AG10803 (cell line): ENCODE results near the gene LPAR6.
"Not testable (repeated sequence)": the region's sequence is repeated elsewhere in the genome, so short reads cannot be mapped to it uniquely, and the experiment has no call there.

Experiments used
- DNase-seq: peaks from one replicate; pipeline ENCODE4 v3.0.0; 2010; ENCODE audit warnings: low read depth
- H3K4me3 ChIP-seq: 2 replicates; pipeline ENCODE4 v1.5.1; 2011; ENCODE audit warnings: mild to moderate bottlenecking, low read length, control low read depth
- TF ChIP-seq, protein P1 (sequence below): conservative IDR thresholded peaks from 2 replicates; pipeline ENCODE4 v1.5.1; 2011; ENCODE audit warnings: mild to moderate bottlenecking, low read length, control low read depth, inconsistent platforms

The LPAR6 gene

DNA sequence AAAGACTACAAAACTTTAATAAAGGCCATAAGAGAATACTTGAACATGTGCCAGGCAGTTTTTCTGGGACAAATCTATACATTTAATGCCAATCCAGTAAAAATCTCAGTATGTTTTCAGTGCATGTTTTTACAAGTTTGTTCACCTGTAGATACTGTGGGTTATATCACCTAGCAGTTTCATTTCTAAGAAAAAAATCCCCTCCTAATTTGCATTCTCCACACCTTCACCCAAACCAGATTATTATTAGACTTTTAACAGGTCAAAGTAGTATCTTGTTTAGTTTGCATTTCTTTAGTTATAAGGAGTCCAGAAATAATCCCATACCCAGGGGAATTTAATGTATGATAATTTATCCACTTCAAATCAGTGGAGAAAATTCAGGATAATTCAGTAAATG, 17.0 kb upstream of the LPAR6 start:
- H3K4me3 ChIP-seq = no peak overlapping the region
- TF ChIP-seq, protein P1, sequence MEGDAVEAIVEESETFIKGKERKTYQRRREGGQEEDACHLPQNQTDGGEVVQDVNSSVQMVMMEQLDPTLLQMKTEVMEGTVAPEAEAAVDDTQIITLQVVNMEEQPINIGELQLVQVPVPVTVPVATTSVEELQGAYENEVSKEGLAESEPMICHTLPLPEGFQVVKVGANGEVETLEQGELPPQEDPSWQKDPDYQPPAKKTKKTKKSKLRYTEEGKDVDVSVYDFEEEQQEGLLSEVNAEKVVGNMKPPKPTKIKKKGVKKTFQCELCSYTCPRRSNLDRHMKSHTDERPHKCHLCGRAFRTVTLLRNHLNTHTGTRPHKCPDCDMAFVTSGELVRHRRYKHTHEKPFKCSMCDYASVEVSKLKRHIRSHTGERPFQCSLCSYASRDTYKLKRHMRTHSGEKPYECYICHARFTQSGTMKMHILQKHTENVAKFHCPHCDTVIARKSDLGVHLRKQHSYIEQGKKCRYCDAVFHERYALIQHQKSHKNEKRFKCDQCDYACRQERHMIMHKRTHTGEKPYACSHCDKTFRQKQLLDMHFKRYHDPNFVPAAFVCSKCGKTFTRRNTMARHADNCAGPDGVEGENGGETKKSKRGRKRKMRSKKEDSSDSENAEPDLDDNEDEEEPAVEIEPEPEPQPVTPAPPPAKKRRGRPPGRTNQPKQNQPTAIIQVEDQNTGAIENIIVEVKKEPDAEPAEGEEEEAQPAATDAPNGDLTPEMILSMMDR = no peak
- no peak for DNase-seq

DNA sequence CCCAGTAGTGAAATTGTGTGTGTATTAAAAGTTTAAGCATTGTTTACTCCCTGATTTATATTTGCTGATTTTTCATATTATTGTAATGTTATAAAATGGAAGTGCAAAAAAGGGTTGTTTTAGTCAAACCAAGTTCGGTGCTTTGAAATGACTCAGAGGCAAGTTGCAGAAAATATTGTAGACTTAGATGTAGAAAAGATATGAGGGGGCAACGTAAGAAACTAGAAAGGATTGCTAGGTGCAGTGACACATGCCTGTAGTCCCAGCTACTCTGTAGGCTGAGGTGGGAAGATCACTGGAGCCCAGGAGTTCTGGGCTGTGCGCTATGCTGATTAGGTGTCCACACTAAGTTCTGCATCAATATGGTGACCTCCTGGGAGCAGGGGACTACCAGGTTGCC, 16.1 kb upstream of the LPAR6 start:
- TF ChIP-seq, protein P1 = no peak
- H3K4me3 ChIP-seq = no peak overlapping the region
- no peak for DNase-seq

DNA sequence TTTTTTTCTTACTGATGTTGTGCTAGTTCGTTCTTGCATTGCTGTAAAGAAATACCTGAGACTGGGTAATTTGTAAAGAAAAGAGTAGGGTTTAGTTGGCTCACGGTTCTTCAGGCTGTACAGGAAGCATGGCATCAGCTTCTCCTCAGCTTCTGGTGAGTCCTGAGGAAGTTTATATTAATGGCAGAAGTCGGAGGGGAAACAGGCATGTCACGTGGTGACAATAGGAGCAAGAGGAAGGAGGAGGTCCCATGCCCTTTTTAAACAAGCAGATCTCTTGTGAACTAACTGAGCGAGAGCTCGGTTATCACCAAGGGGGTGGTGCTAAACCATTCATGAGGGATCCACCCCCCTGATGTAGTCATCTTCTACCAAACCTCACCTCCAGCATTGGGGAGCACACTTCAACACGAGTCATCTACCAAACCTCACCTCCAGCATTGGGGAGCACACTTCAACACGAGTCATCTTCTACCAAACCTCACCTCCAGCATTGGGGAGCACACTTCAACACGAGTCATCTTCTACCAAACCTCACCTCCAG, 13.9 kb upstream of the LPAR6 start:
- H3K4me3 ChIP-seq, DNase-seq: not testable (repeated sequence)

DNA sequence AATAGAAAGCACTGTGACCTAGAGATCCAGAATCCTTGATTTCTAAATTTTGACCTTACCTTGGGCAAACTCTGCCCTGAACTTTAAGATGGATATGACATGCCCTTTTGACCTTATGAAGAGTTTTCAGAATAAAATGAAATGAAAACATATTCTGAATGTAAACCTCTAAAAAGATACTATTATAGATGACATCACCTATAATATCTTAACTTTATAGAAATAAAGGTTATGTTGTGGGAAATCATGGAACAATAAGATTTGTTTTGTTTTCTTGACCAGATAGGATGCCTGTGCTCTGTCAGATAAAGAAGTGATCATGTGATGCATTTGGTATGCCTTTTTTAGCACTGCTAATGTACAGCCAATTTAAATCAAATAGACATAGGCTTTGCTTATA, 13.1 kb upstream of the LPAR6 start:
- TF ChIP-seq, protein P1 = no peak
- DNase-seq = no peak
- no peak overlapping the region for H3K4me3 ChIP-seq

DNA sequence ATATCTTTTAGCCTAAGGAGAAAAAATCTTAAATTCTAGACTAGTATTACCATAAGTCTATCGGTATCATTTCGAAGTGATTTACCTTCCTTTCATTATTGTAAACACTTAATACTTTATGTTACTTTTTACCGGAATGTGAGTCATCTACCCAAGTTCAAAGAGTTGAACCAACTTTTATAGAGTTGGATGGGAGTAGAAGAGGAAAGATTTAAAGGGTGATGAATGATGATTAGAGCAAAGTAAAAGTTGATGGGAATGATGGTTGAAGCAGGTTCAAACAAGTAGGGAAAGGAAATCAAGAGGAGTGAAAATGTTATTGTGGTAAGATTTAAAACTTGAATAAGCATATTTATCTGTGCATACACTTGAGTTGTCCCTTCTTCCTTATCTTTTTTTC, 11.3 kb upstream of the LPAR6 start:
- TF ChIP-seq, protein P1 = no peak
- no peak overlapping the region for H3K4me3 ChIP-seq
- DNase-seq = no peak

DNA sequence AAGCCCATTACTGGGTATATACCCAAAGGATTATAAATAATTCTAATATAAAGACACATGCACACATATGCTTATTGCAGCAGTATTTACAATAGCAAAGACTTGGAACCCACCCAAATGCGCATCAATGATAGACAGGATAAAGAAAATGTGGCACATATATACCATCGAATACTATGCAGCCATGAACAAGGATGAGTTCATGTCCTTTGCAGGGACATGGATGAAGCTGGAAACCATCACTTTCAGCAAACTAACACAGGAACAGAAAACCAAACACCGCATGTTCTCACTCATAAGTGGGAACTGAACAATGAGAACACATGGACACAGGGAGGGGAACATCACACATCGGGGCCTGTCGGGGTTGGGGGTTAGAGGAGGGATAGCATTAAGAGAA, 9.1 kb upstream of the LPAR6 start:
- not testable (repeated sequence) for H3K4me3 ChIP-seq, DNase-seq

DNA sequence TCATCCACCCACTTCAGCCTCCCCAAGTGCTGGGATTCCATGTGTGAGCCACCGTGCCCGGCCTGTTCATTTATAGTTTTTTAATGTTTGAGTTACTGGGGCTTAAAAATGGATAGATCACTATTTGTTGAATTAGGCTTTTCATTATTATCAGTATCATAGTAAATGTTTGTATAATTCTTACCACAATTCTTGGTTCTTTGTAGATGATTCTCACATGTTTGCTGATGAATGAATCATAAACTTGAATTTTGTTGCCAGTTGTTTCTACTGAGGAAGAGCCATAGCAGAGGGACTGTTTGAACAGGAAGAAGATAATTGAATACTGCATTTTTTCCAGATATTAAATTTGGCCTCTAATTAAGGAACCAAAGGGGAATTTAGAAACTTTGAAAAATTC, 2.6 kb upstream of the LPAR6 start:
- no peak for DNase-seq
- TF ChIP-seq, protein P1 = no peak
- H3K4me3 ChIP-seq = no peak overlapping the region

DNA sequence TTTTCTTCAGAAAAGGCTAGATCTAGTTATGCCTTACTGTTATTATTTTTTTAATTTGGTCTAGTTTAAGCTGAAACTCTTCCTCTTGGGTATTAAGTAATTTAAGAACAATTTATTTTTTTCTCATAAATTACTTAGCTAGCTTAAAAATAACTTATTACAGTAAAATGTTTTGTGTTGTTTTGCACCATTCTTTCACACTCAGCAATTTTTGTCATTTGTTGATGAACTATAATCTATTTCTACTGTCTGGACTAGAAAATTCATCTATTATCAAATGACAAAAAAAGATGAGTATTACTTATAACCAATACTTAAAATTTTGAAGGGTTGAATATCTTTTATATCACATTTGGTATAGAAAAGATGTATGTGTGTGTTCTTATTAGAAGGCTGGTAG, 1.6 kb upstream of the LPAR6 start:
- H3K4me3 ChIP-seq = no peak overlapping the region
- TF ChIP-seq, protein P1 = no peak
- no peak for DNase-seq
